HG03575 (cell line): ENCODE results near the gene ANKLE2.
"Not testable (repeated sequence)": the region's sequence is repeated elsewhere in the genome, so short reads cannot be mapped to it uniquely, and the experiment has no call there.

Experiments used
- ATAC-seq: cut with Tn5 transposase; IDR thresholded peaks from one replicate; pipeline ENCODE4 v1.9.1; 2021; ENCODE audit not compliant: unreplicated experiment, insufficient number of reproducible peaks, low FRiP score; ENCODE audit errors: extremely low read depth

Gene ANKLE2

GRCh38 chr12:132779781-132780353 is 18.2 kb upstream of the ANKLE2 start:
- ATAC-seq: no peak

DNA sequence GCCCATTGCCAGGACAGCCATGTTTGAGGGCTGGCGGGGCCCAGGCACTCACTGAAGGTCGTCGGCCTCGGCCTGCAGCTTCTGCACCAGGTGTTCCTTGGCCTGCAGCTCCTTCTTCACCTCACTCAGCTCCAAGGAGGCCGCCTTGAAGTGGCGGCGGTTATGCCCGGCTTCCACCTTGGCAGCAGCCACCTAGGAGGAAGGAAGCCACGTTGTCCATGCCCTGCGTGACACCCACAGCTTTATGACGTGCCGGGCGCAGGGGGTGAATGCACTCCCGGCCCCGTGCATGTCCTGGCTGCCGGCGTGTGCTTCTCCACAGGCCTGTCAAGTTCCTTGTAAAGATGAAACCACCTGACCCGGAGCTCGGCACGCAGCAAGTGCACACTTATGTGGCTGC is 16.0 kb upstream of the ANKLE2 start:
- ATAC-seq: no peak

DNA sequence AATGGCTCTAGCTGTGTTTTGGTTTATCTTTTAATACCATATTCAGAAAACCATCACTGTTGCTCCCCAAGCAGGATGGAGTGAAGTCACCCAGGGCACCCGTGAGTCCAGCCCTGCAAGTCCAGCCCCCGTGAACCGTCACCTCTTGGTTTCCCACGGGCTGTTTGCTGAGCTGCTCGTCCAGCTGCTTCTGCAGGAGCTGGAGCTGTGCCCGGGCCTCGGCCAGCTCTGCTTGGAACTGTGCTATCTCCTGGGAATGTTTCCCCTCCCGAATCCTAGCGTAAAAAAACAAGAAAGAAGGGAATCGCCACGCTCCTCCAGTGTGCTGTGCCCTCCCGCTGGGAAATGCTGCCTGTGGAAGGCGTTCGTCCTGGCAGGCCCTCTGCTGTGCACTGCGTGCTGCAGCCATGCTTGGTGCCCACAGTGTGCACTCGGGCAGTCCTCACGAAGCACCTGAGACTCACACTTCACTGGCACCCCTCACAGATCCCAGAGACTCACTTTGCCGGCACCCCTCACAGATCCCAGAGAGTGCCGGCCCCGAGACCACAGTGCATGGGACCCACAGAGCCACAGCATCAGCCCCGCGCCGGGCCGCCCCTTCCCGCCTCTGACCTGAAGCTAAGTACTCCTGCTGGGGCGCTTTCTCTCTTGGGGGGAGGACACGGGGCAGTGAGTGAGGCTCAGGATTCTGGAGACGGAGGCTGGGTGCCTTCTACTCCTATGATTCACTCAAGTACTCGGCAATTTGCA is 15.4 kb upstream of the ANKLE2 start:
- no peak for ATAC-seq

- not testable (repeated sequence) for ATAC-seq
Measured at GRCh38 chr12:132776230-132776625, 14.6 kb upstream of the ANKLE2 start.

DNA sequence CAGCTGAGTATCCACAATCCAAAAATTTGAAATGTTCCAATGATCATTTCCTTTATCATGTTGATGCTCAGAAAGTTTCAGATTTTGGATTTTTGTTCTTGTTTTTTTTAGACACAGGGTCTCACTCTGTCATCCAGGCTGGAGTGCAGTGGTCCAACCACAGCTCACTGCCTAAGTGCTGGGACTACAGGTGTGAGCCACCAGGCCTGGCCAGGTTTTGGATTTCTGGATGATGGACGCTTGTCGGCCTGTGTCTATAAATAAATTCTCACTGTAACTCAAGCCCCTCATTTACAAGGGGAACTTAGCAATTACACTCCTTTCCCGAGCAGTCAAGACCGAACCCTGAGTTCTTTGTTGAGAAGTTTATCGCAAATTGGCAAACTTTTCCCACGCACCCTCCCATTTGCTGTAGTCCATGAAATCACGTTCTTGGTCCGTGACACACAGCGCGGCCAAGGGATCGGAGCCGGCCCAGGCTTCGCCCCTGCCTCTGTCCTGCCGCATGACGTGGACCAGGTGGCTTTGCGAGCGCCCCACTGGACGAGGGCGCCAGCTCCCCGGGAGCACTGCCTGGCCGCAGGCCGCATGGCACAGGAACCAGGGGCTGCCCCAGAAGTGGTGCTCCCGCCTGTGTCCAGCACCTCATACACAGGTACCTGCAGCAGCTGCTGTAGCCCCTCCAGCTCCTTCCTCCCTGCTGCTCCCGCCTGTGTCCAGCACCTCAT is 14.0 kb upstream of the ANKLE2 start:
- no peak for ATAC-seq

DNA sequence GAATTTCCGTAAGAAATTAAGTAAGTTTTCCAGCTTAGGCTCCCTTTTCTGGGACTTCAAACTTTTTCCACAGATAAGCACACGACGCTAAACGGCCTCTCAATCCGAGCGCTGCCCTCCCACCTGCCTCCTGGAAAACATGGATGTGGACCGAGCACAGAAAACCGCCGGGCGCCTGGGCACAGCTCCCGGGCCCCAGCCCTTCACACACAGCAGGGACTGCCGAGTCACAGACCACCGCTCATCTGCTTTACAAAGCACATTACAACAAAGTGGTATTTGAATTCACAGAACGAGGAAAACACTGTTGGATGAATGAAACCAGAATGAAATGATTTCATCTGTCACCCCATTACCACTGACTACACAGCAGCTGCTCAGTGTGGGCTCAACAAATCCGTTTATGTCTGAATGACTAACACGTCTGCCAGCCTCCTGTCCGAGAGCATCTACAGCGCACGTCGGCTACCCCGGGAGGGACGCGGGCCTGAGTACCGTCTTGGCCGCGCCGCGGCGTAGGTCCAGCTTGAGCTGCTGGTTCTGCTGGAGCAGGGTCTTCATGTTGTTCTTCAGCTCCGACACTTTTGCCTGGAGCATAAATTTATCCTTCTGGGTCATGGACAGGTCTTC is 13.1 kb upstream of the ANKLE2 start:
- no peak for ATAC-seq

GRCh38 chr12:132774159-132774558 is 12.5 kb upstream of the ANKLE2 start:
- ATAC-seq: no peak

- no peak for ATAC-seq
Measured at GRCh38 chr12:132773077-132773955, 11.7 kb upstream of the ANKLE2 start.

DNA sequence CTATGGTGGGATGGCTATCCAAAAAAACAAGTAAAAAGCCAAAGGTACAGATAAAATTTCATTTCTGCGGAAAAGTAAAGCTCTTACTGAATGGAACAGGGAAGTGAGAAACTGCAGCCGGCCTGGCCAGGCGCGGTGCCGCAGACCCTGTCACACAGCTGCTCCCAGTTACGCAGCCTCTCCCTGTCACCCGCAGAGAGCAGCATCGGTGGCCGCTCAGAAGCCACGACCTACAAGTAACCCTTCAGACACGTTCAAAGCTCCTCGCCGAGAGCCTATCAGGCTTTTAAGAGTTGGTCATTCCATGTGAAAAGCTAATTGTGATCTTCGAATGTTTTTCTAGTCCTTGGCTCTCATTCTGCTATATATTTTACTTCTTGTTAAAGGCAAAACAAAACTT is 11.0 kb upstream of the ANKLE2 start:
- no peak for ATAC-seq

DNA sequence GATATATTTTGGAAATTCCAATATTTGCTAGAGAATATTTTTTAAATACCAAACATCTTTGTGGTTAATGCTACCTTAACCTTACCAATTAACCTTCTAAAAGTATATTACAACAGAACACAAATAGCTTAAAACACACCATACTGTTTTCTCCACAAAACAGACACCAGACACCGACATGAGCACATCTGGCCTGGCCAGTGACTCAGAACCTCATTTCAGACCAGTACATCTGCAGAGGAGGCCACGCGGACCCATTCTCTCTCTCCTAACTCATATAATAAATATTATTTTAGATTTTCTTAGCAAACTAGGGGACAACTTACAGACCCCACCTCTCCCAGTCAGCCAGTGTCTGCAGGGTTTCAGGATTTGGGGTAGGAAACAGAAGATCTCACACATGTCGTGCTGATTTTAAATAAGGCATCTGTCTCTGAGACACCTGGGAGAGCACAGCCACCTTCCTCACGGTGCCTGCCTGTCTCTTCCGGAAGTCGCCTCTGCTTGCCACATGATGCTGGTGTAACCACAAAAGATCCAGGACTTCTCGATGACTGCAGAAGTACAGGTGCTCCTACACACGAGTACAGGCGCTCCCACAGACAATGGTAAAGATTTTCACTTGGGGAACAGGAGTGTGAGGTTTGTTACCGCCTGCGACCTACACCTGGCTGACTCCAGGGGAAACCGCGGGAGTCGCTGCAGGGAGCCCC is 9.7 kb upstream of the ANKLE2 start:
- no peak for ATAC-seq

- no peak for ATAC-seq
Measured at GRCh38 chr12:132766380-132767085, 4.9 kb upstream of the ANKLE2 start.

GRCh38 chr12:132765361-132765760 is 3.7 kb upstream of the ANKLE2 start:
- ATAC-seq: no peak

GRCh38 chr12:132764231-132764630 is 2.6 kb upstream of the ANKLE2 start:
- no peak for ATAC-seq

DNA sequence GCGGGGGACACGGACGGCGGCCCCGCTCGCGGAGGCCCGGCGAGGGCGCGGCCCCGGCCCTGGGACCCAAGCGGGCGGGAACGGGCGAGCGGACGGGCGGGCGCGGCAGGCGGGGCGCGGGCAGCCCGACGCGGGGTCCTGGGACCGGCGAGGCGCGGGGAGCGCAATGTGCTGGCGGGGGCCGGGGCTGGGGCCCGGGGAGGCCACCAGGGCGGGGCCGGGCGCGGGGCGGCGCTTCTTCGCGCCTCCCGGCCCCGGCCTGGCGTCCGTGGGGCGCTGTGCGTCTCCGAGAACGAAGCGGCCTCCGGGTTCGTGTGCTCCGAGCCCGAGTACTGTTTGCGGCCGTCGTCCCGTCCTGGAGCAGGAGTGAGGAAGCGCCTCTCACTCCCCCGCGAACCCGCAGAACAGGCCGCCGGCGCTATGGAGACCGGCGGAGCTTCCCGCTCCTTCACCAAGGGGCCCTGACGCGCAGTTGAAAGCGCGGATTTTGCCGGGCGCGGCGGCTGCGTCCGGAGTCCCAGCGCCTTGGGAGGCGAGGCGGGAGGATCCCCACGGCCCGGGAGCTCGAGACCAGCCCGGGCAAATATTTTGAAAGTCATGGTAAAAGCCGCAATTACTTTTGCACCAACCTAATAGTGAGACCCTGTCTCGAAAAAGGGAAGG is 420 bp upstream of the ANKLE2 start:
- ATAC-seq: no peak

- no peak for ATAC-seq
Measured at GRCh38 chr12:132759359-132759758, 2.3 kb downstream of the ANKLE2 start.

- ATAC-seq: not testable (repeated sequence)
Measured at GRCh38 chr12:132758825-132759224, 2.8 kb downstream of the ANKLE2 start.
